HTERT RPE-1 (cell line): ENCODE measurements around the gene HOMER3.

Source experiments
- in situ Hi-C: fragments of 300-500 bp; cut with MboI; formaldehyde crosslinking; loops from 4 replicates; pipeline ENCODE4 v1.14.3; 2020; ENCODE audit warnings: low sequenced_read_pairs

The HOMER3 gene

DNA sequence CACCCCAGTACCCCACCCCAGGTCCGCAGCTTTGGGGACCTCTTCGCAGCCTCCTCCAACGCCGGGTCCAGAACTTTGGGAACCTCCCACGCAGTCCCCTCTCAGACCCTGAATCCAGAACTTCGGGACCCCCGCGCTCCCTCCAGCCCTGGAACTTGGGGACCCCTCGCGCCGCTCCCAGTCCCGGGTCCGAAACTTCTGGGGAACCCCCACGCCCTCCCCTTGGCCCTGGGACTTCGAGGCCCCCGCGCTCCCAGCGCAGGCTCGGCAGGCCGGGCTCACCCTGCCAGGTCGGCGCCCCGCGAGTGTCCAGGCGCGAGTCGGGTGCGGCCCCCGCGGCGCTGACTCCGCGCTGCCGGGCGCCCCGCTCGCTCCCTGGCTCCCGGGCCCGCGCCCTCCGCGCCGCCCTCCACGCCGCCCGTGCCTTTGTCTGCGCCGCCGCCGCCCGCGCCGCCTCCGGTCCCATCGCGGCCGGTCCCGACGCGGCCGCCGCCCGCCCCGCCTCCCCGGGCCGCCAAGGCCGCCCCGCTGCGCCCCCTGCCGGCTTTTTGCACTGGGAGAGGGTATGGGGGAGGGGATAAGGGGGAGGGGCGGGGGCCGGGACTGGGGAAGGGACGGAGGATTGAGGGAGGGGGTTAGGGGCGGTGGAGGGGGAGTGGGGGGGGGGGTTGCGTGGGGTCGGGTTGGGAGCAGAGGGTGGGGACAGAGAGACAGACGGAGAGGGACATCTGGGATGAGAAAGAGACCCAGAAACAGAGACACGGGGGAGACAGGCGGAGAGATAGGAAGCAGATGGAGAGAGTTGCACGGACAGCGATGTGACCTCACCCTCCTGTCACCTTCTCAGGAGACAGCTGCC lies at the start of gene HOMER3:
TSS of gene HOMER3 (minus strand) at position 449 of the 859 bp plus-strand sequence. CDS start 2,235 bp downstream, outside the sequence.
- in situ Hi-C loops = no loop called here

DNA sequence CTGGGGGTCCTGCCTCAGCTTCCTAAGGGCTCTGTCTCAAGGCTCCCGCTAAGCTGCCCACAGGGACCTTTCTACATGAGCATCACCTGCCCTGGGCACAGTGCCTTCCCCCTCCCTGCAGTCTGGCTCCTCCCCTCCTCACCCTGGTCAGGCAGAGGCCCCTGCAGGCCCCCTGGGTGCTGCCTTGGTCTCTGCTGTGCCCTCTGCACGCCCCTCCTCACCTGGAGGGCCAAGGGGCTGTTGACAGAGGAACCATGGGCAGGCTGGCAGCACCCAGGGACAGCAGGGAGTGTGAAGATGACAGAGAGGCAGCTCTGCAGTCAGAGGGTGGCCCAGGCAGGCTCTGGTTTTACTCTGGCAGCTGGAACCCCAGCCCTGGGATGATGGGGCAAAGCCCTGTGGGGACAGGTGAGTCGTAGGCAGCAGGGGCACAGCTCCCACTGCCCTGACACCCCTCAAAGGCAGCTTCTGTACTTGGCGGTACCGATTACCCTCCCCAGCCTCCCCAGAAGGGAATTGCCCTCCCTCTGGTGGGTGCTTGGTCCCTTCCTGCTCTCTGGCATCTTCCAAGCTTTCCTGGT lies 49.2 kb upstream of the HOMER3 start:
- in situ Hi-C loops = no loop called here

- in situ Hi-C loops = no loop called here
Measured at GRCh38 chr19:18989316-18989715, 48.3 kb upstream of the HOMER3 start.

DNA sequence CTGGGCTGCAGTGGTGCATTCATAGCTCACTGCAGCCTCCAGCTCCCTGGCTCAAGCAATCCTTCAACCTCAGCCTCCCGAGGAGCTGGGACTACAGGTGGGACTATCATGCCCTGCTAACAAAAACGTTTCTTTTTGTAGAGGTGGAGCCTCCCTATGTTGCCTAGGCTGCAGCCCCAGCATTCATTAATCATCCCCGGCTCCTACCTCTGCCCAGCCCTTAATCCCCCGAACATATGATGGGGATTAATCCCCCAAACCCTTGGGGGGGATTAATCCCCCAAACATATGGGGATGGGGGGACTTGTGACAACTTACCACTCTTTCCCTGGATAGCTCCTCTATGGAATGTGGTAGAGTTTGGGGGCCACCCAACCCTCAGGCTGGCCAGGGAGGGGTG lies 46.4 kb upstream of the HOMER3 start:
- in situ Hi-C loops = no loop called here

- in situ Hi-C loops = no loop called here
Measured at GRCh38 chr19:18985257-18985656, 44.2 kb upstream of the HOMER3 start.

GRCh38 chr19:18984251-18984650 lies 43.2 kb upstream of the HOMER3 start:
- in situ Hi-C loops = no loop called here

GRCh38 chr19:18982669-18983068 lies 41.7 kb upstream of the HOMER3 start:
- in situ Hi-C loops = no loop called here

DNA sequence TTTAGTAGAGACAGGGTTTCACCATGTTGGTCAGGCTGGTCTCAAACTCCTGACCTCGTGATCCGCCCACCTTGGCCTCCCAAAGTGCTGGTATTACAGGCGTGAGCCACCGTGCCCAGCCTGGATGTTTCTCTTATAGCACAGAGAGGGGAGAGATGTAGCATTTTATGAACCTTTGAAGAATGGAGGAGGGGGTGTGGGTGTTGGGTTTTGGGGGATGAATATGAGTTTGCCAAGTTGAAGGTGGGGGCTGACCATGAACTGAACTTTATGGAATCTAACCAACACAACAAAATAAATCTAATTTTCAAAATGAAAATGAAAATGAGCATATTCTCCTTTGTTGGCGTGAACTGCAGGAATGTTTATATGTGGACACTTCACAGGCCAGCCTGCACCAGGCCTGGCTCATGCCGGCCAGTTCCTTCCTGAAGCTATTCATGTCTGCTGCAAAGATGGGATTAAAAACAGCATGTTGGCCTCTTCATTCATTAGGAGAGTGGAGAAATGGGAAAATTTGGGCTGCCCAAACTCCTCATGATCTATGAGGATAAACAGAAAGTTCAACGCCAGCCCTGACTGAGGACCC lies 39.5 kb upstream of the HOMER3 start:
- in situ Hi-C loops = no loop called here

DNA sequence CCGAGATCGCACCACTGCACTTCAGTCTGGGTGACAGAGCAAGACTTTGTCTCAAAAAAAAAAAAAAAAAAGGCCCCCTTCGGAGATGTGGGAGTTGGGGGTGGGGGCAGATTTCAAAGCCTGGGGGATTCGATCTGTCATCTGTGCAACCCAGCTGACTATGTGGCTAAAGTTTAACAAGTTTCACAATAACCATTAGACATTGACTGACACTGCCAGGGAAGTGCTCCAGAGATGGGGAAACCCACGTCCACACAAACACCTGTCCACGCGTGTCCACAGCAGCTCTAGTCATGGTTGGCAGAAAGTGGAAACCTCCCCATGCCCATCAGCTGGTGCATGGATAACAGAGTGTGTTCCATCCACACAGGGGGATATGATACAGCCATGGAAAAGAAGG lies 37.6 kb upstream of the HOMER3 start:
- in situ Hi-C loops = no loop called here

- in situ Hi-C loops = no loop called here
Measured at GRCh38 chr19:18975869-18976268, 34.9 kb upstream of the HOMER3 start.

GRCh38 chr19:18975011-18975410 lies 34.0 kb upstream of the HOMER3 start:
- in situ Hi-C loops = no loop called here

- in situ Hi-C loops = no loop called here
Measured at GRCh38 chr19:18972851-18973250, 31.8 kb upstream of the HOMER3 start.

GRCh38 chr19:18972301-18972811 lies 31.3 kb upstream of the HOMER3 start:
- in situ Hi-C loops = no loop called here

DNA sequence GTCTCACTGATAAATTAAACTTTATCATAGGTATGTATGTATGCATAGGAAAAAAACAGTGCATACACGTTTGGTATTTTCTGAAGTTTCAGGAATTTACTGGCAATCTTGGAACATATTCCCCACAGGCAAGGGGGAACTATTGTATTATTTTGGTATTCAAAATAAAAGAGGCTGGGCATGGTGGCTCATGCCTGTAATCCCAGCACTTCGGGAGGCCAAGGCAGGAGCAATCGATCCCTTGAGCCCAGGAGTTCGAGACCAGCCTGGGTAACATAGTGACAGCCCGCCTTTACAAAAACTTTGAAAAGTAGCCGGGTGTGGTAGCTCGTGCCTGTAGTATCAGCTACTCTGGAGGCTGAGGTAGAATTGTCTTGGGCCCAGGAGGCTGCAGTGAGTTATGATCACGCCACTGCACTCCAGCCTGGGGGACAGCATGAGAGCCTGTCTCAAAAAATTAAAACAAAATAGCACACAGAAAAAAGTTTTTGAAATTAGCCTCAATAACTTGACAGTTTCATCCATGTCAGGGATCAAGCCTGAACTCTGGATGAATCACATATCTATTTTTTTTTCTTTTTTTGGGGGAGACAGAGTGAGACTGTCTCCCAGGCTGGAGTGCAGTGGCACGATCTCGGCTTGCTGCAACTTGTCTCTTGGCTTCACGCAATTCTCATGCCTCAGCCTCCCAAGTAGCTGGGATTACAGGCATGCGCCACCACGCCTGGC lies 29.1 kb upstream of the HOMER3 start:
- in situ Hi-C loops = no loop called here

- in situ Hi-C loops = no loop called here
Measured at GRCh38 chr19:18967358-18968146, 26.5 kb upstream of the HOMER3 start.

DNA sequence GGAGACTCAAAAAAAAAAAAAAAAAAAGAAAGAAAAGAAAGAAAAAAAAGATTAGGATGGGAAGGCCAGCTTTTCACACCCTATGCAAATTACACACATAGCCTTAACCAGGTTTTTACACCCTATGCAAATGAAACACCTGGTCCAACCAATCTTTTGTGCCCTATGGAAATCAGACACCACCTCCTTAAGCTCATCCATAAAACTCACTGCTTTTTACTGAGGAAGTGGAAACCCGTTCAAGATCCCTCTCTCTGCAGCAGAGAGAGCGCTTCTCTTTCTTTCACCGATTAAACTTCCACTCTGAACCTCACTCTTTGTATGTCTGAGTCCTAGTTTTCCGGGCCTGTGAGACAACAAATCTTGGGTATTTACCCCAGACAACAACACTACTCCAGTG lies 25.3 kb upstream of the HOMER3 start:
- in situ Hi-C loops = no loop called here

DNA sequence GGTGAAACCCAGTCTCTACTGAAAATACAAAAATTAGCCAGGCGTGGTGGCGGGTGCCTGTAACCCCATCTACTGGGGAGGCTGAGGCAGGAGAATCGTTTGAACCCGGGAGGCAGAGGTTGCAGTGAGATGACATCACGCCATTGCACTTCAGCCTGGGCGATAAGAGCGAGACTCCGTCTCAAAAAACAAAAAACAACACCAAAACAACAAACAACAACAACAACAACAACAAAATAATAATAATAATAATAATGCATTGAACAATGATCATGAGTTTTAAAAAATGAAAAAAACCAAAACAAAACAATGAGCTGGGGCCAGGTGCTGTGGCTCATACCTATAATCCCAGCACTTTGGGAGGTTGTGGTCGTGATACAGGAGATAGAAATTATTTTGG lies 23.1 kb upstream of the HOMER3 start:
- in situ Hi-C loops = no loop called here

DNA sequence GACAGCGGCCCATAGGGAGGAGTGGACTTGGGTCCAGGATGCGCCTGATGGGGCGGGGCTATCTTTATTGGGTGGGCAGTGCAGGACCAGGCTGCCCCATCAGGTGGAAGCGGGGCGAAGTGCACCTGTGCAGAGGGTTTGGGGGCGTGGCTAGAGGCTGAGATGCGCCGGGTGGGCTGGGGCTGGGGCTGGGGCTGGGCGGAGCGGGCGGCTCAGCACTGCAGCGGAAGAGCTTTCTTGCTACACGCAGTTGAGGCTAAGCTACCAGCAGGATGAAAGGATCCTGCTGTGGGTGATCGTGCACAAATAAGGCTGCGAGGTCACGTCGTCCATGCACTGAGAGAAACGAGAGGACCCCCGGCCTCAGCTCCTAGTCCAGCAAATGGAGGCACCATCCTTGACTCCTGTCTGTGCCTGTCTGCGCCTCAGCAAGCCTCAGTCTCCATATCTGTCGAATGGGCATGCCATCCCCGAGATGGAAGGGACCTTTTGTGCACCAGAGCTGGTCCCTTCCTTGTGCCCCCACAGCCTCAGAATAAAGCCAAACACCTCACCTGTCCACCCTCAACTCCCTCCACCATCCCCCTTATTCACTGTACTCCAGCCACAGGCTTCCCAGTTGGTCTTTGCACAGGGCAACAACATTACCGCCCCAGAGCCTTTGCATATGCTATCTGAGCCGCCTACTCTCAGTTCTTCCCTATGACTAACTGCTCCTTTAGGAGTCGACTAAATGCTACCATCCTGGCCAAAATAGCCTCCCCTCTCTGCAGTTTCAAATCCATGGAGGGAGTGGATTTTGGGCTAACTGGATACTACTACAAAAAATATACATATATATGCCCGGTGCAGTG lies 21.0 kb upstream of the HOMER3 start:
- in situ Hi-C loops = no loop called here

- in situ Hi-C loops = no loop called here
Measured at GRCh38 chr19:18960370-18960769, 19.4 kb upstream of the HOMER3 start.

DNA sequence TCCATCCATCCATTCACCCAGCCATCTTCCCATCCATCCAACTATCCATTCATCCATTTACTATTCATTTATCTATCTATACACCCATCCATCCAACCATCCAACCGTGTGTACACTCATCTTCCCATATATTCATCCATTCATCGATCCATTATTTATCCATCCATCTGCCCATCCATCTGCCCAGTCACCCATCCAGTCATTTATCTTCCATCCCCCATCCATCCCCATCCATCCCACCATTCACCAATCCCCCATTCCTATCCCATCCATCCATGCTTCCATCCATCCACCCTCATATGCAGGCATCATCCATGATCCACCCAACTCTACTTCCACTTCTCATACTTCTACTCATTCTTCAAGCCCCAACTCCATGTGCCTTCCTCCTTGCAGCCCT lies 14.0 kb upstream of the HOMER3 start:
- in situ Hi-C loops = no loop called here
